Measurements from ENCODE around the gene RUBCN. TPM values are rescaled to one million over a fixed set of nuclear protein-coding genes. Genes with fewer than 3 reads are reported as not detected.

RUBCN gene
- total and polyA plus RNA-seq, 10 of the 15 experiments (the other 5 are each of a cell fraction or from before 2014, with no cell fraction given): 15.5 to 79.9 (median 40.4) TPM

GRCh38 chr3:197746209-197746608 lies 9.5 kb upstream of the RUBCN start:
- Histone ChIP-seq H3K4me1 (ENCODE audit: control insufficient read depth, insufficient read depth, low read length) (peaks cover 15% of the 10 kb centered on the region), H3K4me3 (no peak overlapping the region), H3K9ac (ENCODE audit: control insufficient read depth, insufficient read depth, low read length) (no peak overlapping the region), H2AFZ (ENCODE audit: control insufficient read depth, low read depth, low read length) (no peak overlapping the region), H3K79me2 (ENCODE audit: control insufficient read depth, insufficient read depth, low read length) (peaks cover 20% of the 10 kb centered on the region), H3K27me3 (replicated peaks in 1 of 2; ENCODE audit: control insufficient read depth in 2 of 2, insufficient read depth in 2 of 2, low read length in 1 of 2) (no peaks in the 10 kb centered on the region), H4K20me1 (ENCODE audit: control insufficient read depth, insufficient read depth) (no peaks in the 10 kb centered on the region), H3K27ac (ENCODE audit: control insufficient read depth, insufficient read depth) (no peak overlapping the region), H3K4me2 (ENCODE audit: control insufficient read depth, insufficient read depth) (no peak overlapping the region), H3K9me3 (replicated peaks; ENCODE audit: control insufficient read depth, insufficient read depth, low read length) (no peaks in the 10 kb centered on the region), H3K36me3 (ENCODE audit: control insufficient read depth in 2 of 2, insufficient read depth in 2 of 2, low read length in 1 of 2) (no peaks in the 10 kb centered on the region)
- no TSS peak for BruUV-seq (replicated peaks)
- FAIRE-seq: no peak
- in situ Hi-C loops (cut with MboI): no loop called here
- RAD21 ChIA-PET (ENCODE audit: unreplicated experiment): interaction anchor here (1.0 to 1.3 kb wide), 4 partner anchors 9 to 53 kb away, joined by 3 to 5 read pairs (median 4); partner anchors contain the start of gene RUBCN
- SMC1A ChIA-PET (ENCODE audit: uncharacterized antibody, unreplicated experiment): interaction anchor here (0.6 to 2.5 kb wide), 9 partner anchors 8 to 1314 kb away, joined by 3 to 13 read pairs (median 3); partner anchors contain the start of gene UBXN7
- TF ChIP-seq IKZF2 (IDR thresholded peaks at IDR 0.05) (no peak), ESRRA (IDR thresholded peaks at IDR 0.05; ENCODE audit: low read length) (no peak), SREBF2 (IDR thresholded peaks at IDR 0.05; ENCODE audit: low read length) (no peak), TBL1XR1 (IDR thresholded peaks at IDR 0.05; ENCODE audit: low read depth, low read length) (no peak), KDM1A (IDR thresholded peaks at IDR 0.05; ENCODE audit: borderline replicate concordance) (no peak), CTCF (IDR thresholded peaks at IDR 0.05 in 2 of 3, conservative IDR thresholded peaks at IDR 0.05 in 1 of 3; ENCODE audit: control insufficient read depth in 2 of 3, extremely low read depth in 1 of 3, insufficient read depth in 1 of 3, low read depth in 3 of 3, low read length in 3 of 3) (no peak), ZBTB33 (IDR thresholded peaks at IDR 0.05) (no peak), CHD4 (IDR thresholded peaks at IDR 0.05) (no peak), GABPA (IDR thresholded peaks at IDR 0.05; ENCODE audit: low read depth) (no peak), YBX1 (IDR thresholded peaks at IDR 0.05) (no peak), KAT2A (conservative IDR thresholded peaks at IDR 0.05; ENCODE audit: control insufficient read depth, low read depth, low read length) (no peak), PBX3 (IDR thresholded peaks at IDR 0.05; ENCODE audit: insufficient replicate concordance, low read depth, low read length) (no peak), SMAD5 (IDR thresholded peaks at IDR 0.05; ENCODE audit: low read depth) (no peak)
- no peak for DNase-seq (ENCODE audit: low read depth, low spot score)
- intact Hi-C loops (cut with micrococcal nuclease; ENCODE audit: unreplicated experiment): no loop called here
- WGBS (ENCODE audit: insufficient coverage, insufficient replicate concordance, low lambda C conversion rate, missing lambda C conversion rate): 96% methylated on average over 3 of the region's 3 CpGs
- POLR2A ChIA-PET: interaction anchor here (0.9 to 2.8 kb wide), 5 partner anchors 8 to 72 kb away, joined by 3 to 14 read pairs (median 3); partner anchors contain the start of gene RUBCN
- CTCF ChIA-PET: interaction anchor here (0.8 to 1.7 kb wide), 3 partner anchors 11 to 147 kb away, joined by 4 to 5 read pairs (median 4); no protein-coding TSS in a partner anchor
- no peak for ATAC-seq

Measured in GM12878 (cell line).